Measurements from ENCODE around the gene LAMB1.
"Not testable (repeated sequence)": the region's sequence is repeated elsewhere in the genome, so short reads cannot be mapped to it uniquely, and the experiment has no call there.

The LAMB1 gene

GRCh38 chr7:107946451-107946850 lies 56.5 kb downstream of the LAMB1 start:
- DNase-seq (ENCODE audit: low read depth in 2 of 2) = no peak

- DNase-seq (ENCODE audit: low read depth in 2 of 2) = no peak
Measured at GRCh38 chr7:107945332-107945731, 57.6 kb downstream of the LAMB1 start.

- DNase-seq (ENCODE audit: low read depth in 2 of 2) = no peak
Measured at GRCh38 chr7:107944411-107945169, 58.4 kb downstream of the LAMB1 start.

DNA sequence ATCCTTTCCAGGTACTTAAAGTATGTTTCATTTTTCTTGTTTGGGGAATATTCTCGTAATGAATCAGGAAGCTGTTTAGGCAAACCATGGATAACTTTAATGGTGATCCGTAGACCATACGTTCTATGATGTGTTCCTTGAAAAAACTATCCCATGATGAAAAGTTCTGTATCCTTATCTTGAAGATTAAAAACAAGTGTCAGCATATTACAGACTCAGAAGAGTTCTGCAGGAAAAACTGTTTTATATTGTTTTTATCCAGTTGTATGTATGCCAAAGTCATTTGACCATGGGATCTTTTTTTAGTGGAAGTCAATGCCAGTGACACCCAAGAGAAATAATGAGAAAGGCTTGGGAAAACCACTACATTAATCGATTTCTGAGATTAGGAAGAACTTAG lies 59.9 kb downstream of the LAMB1 start:
- no peak for DNase-seq (ENCODE audit: low read depth in 2 of 2)

- no peak for DNase-seq (ENCODE audit: low read depth in 2 of 2)
Measured at GRCh38 chr7:107940951-107941350, 62.0 kb downstream of the LAMB1 start.

DNA sequence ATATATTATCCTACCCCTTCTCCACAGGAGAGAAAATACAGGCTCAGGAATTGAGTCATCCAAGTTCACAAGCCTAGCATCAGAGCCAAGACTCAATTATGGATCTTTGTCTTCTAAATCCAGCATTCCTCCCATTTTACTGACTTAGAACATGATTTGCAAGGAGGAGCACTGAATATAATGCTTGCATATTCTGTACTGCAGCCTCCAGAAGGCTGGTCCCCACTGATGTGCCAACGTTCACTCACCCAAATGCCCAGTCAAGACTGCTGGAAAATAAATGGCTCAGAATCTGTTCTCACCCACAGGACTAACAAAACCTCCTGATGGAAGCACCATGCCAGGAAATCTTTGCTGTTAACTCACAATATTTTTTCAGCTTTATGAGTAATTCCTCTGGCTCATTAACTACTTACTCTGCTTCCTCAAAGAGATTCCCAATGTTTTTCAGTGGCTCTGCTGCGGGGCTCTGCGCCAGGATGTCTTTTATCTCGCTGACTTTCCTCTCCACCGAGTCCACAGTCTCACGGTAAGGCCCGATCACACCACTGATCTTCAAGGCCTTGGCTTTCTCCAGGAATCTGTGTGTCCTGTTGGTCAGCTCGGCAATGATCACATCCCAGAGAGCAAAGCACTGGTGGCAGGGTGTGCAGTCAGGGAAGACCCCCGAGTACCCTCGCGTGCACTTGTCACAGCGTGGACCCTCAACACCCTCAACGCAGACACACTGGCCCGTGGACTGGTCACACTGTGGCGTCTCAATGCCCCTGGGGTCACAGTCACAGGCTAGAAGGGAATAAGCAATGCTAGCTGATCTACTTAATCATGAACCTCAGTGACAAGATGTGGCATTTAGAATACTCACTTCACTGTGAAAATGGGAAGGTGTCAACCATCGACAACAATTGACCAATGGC lies 63.1 kb downstream of the LAMB1 start:
- DNase-seq (ENCODE audit: low read depth in 2 of 2) = no peak

DNA sequence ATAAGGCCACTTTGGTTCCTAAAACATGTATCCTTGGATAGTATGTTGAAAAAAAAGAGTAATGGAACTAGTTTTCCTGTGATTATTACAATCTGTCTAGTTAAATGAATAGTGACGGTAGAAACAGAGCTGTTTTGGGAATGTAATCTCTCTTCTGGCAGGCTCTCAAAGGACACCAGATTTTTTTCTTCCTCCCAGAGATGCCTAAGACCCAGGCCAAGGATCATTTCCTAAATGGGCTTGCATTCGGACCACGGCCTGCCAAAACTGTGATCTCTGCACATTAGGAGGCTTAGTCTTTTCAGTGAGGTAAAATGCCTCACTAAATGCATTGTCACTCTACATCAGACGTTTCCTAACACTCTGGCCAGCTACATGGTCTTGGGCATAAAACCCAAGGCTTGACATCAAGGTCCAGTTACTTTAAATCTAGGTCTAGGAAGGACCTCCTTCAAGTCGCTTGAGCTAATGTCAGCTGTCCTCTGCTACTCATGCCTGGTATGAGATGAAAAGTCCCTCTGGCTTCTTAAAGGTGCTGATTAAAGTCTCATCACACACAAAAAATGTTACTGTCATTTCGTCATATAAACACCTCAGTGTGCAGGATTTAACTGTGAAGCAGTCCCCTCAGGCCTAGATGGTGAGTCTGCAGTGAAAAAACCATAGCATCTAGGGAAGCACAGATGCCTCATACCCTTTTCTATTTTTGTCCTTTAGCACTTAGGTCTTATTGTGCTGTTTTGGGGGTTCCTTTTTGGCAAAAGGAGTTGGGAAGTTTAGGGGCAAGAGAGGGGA lies 64.3 kb downstream of the LAMB1 start:
- DNase-seq (ENCODE audit: low read depth in 2 of 2) = no peak

DNA sequence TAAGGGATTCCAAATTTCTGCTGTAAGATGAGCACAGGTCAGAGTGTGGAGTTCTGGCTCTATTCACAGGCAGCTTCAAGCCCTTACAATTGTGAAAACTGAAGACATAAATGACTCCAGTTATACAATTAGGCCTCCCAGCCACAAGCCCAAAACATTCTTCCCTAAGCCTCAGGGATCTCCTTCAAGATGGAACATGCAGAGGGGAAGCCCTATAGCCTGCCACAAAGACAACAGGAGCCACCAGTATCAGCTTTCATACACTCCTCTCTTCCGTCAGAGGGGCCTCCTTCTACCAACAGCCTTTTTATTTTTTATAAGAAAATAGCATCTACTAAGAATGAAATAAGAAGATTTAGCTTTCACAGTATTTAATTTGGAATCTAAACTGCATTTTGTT lies 65.4 kb downstream of the LAMB1 start:
- no peak for DNase-seq (ENCODE audit: low read depth in 2 of 2)

DNA sequence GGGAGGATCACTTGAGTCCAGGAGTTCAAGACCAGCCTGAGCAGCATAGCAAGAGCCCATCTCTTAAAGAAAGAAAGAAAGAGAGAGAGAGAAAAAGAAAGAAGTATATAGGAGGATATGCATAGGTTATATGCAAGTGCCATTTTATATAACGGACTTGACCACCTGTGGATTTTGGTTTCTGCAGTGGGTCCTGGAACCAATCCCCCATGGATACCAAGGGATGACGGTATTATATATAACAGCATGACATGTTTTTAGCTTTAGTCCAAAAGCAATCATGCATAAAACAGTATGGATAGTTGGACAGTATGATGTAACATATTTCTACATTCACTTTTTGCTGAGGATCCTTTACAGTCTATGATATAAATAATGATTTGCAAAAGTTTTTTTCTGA lies 66.6 kb downstream of the LAMB1 start:
- DNase-seq (ENCODE audit: low read depth in 2 of 2) = no peak

- DNase-seq (ENCODE audit: low read depth in 2 of 2) = no peak
Measured at GRCh38 chr7:107934991-107935770, 67.8 kb downstream of the LAMB1 start.

GRCh38 chr7:107933386-107934013 lies 69.5 kb downstream of the LAMB1 start:
- no peak for DNase-seq (ENCODE audit: low read depth in 2 of 2)

DNA sequence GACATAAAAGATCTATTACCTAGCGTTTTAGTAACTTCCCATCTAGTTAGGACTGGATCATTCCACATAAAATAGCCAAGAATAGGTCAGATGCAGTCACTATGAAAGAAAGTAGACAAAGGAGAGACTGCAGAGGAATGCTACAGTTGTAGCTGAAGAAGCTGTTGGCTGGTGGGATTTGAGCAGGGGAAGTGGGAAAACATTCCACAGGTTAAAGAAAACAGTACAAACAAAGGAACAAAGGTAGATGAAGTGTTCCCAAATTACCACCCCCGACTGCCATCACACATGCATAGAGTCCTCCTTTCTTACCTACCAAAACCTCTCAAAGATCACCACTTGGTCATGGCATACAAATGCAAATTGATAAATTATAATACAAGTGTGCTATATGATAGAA lies 70.2 kb downstream of the LAMB1 start:
- DNase-seq (ENCODE audit: low read depth in 2 of 2) = no peak

DNA sequence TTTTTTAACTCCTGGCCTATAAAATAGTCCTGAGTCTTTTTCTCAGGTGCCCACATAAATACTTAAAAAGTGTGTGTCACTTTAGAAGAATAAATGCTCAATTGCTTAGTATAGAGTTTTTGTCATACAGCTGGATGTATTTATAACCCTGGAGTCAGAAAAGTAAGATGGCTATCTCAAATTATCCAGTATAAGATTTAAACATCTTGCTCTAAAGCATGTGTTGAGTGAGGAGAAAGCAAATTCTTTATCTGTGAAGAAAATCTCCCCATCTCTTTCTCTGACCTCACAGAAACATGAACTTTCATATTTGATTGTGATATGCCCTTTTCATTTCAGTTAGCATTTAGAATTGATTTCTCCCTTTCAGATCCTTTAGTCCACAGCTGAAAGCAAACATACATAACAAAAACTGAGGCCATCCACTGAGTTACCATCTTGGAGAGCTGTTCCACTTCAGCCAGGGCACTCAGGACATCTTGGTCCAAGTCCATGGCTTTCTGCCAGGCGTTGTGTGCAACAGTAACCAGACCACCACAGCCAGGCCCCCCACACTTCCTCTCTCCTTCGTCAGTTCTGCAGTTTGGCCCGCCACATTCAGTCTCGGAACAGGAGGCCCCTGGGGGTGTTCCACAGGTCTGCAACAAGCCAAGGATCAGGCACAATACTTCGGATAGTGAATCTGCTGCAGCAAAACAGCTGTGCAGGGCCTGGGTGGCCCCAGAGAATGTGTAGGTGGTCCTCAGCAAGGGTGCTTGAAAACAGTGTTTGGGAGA lies 71.0 kb downstream of the LAMB1 start:
- no peak for DNase-seq (ENCODE audit: low read depth in 2 of 2)

DNA sequence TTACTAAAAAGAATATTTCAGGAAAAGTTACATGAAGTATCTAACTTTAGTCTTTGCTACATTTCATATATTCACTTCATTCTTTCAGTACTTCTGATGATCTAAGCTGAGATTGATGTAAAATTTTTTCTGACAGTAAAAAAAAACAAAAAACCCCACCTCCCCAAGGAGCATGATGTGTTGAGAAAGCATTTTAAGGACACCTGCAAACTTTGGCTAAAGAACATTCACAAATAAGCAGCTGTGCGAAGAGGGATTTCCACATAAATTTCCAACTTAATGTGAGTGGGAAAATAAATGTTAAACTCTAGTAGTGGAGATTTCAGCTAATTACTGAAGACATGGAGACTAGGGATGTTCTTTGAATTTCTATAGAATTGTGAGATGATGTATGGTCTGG lies 76.5 kb downstream of the LAMB1 start:
- DNase-seq (ENCODE audit: low read depth in 2 of 2) = no peak

DNA sequence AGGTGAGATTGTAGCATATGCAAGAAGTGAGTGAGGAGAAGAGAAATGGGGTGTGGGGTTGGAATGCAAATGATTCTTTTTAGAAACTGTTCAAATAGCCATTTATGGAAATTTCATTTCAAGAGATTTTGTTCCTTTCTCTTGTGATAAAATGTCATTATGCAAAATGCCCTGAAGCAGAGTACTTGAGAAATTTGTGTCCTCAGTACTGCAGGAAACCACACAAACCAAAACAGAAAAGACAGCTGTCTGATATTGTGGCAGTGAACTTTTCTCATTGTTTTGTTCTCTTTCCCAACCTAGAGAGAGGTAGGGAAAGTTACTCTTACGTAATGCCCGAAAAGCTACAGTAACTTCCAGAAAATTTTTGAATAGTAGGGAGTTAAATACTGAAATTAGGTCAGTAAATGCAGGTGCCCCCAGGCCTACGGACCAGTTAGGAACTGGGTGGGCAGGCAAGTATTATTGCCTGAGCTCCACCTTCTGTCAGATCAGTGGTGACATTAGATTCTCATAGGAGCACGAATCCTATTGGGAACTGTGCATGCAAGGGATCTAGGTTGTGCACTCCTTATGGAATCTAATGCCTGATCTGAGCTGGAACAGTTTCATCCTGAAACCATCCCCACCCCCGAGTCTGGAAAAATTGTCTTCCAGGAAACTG lies 78.0 kb downstream of the LAMB1 start:
- DNase-seq (ENCODE audit: low read depth in 2 of 2) = no peak

DNA sequence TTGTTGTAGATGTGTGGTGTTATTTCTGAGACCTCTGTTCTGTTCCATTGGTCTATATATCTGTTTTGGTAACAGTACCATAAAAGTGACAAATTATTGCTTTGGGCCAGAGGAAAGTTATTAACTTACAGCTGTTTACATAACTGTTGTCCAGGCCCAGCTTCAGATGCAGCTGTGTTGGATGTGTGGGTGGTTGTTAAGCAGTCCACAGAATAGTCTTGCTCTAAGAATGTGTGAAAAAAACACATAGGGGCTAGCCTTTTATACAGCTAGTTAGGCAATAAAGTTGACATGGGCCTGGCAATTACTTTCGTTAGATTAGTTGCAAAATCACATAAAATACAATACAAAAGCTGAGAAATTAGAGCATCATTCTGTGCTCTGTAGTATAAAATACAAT lies 80.1 kb downstream of the LAMB1 start:
- no peak for DNase-seq (ENCODE audit: low read depth in 2 of 2)

- DNase-seq (ENCODE audit: low read depth in 2 of 2) = not testable (repeated sequence)
Measured at GRCh38 chr7:107921826-107922225, 81.1 kb downstream of the LAMB1 start.

DNA sequence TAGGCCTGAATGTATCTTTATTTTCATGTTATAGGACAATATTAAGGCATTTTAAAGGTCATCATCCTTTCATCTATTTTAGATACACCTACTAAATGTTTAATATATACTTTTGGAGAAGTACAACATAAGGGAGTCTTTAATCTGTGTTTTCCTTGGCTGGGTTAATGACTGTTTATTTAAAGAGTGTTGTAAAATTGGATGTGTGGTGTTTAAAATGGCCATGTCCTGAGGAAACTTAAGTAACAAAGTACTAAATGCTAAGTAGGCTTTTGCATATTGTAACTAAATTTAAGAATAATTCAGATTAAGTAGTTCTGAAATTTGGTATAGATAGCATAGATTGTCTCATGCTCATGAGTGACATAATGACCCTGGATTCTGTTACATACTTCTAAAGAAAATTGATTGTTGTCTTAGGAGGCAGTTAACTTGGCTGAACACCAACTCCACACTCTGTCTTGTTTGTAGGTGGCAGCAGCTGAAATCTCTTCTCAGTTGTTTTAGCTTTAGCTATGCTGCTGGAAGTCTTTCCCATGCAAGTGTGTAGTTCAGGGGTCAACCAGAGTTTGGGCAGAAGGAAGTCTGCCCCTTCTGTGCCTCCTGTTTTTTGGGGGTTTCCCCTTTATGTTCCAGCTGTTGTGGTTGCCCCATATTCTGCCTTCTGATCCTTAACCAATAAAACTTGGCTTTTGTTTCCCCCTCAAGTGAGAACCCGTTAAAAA lies 82.8 kb downstream of the LAMB1 start:
- DNase-seq (ENCODE audit: low read depth in 2 of 2) = no peak

- no peak for DNase-seq (ENCODE audit: low read depth in 2 of 2)
Measured at GRCh38 chr7:107918948-107919347, 84.0 kb downstream of the LAMB1 start.

Measured in stimulated activated CD8-positive, alpha-beta memory T cell treated with anti-CD3 and anti-CD28 coated beads, Interleukin-15, amount 100 ng/mL, for 4 hours (primary cell).